ENCODE data around the gene SLC16A8. TPM values are rescaled to one million over a fixed set of nuclear protein-coding genes. Genes with fewer than 3 reads are reported as not detected.

SLC16A8 gene
- total and polyA plus RNA-seq, 9 of the 15 experiments (the other 6 are each of a cell fraction or from before 2014, with no cell fraction given): not detected

DNA sequence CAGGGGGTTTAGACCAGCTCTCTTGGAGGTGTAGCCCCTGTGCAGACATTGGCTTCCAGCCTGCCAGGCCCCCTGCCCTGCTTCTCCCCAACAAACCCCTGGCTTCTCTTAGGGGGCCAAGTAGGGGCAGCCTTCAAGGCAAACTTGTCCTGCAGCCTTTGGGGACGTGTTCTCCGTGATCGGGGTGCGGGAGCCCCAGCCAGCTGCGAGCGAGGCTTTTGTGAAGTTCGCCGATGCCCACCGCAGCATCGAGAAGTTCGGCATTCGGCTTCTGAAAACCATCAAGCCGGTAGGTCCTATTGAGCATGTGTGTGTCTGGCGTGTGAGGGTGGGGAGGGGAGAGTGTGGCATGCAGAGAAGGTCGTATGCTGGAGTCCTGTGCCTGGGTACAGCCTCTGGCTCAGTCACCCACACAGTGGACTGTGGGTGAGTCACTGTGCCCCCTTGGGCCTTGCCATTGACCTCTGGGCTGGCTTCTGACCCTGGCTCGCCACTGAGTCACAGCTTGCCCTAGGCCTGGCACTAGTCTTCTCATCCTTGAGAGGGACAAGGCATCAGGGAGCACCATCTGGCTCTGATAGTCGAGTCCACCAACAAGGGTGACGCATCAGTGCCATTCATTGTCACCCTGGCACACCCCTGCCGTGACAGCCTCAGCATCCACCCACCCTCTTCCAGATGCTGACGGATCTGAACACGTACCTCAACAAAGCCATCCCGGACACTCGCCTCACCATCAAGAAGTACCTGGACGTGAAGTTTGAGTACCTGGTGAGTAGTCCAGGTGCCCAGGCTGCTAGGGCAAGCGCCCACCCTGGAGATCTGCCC, 11.4 kb downstream of the SLC16A8 start (continued):
- TF ChIP-seq RFX5 (IDR thresholded peaks at IDR 0.05; ENCODE audit: low read depth, low read length) (no peak), HNRNPUL1 (IDR thresholded peaks at IDR 0.05; ENCODE audit: low read length) (no peak), CEBPG (CRISPR knock-in tag; IDR thresholded peaks at IDR 0.05) (no peak), CEBPG (tag; conservative IDR thresholded peaks at IDR 0.05 in 1 of 2, IDR thresholded peaks at IDR 0.05 in 1 of 2) (no peak), CHD4 (IDR thresholded peaks at IDR 0.05; ENCODE audit: insufficient read depth, insufficient replicate concordance, low read depth, low read length, poor library complexity, severe bottlenecking) (no peak), MTF1 (CRISPR knock-in tag; IDR thresholded peaks at IDR 0.05; ENCODE audit: borderline replicate concordance) (no peak), GTF2A2 (tag; IDR thresholded peaks at IDR 0.05) (no peak)
- TF ChIP-seq, protein P1, sequence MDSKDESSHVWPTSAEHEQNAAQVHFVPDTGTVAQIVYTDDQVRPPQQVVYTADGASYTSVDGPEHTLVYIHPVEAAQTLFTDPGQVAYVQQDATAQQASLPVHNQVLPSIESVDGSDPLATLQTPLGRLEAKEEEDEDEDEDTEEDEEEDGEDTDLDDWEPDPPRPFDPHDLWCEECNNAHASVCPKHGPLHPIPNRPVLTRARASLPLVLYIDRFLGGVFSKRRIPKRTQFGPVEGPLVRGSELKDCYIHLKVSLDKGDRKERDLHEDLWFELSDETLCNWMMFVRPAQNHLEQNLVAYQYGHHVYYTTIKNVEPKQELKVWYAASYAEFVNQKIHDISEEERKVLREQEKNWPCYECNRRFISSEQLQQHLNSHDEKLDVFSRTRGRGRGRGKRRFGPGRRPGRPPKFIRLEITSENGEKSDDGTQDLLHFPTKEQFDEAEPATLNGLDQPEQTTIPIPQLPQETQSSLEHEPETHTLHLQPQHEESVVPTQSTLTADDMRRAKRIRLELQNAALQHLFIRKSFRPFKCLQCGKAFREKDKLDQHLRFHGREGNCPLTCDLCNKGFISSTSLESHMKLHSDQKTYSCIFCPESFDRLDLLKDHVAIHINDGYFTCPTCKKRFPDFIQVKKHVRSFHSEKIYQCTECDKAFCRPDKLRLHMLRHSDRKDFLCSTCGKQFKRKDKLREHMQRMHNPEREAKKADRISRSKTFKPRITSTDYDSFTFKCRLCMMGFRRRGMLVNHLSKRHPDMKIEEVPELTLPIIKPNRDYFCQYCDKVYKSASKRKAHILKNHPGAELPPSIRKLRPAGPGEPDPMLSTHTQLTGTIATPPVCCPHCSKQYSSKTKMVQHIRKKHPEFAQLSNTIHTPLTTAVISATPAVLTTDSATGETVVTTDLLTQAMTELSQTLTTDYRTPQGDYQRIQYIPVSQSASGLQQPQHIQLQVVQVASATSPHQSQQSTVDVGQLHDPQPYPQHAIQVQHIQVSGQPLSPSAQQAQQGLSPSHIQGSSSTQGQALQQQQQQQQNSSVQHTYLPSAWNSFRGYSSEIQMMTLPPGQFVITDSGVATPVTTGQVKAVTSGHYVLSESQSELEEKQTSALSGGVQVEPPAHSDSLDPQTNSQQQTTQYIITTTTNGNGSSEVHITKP (IDR thresholded peaks at IDR 0.05; ENCODE audit: partially characterized antibody): no peak
- TF ChIP-seq, protein P2, sequence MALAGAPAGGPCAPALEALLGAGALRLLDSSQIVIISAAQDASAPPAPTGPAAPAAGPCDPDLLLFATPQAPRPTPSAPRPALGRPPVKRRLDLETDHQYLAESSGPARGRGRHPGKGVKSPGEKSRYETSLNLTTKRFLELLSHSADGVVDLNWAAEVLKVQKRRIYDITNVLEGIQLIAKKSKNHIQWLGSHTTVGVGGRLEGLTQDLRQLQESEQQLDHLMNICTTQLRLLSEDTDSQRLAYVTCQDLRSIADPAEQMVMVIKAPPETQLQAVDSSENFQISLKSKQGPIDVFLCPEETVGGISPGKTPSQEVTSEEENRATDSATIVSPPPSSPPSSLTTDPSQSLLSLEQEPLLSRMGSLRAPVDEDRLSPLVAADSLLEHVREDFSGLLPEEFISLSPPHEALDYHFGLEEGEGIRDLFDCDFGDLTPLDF (CRISPR knock-in tag; IDR thresholded peaks at IDR 0.05): no peak
- TF ChIP-seq, protein P3, sequence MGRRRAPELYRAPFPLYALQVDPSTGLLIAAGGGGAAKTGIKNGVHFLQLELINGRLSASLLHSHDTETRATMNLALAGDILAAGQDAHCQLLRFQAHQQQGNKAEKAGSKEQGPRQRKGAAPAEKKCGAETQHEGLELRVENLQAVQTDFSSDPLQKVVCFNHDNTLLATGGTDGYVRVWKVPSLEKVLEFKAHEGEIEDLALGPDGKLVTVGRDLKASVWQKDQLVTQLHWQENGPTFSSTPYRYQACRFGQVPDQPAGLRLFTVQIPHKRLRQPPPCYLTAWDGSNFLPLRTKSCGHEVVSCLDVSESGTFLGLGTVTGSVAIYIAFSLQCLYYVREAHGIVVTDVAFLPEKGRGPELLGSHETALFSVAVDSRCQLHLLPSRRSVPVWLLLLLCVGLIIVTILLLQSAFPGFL (CRISPR knock-in tag; IDR thresholded peaks at IDR 0.05): no peak
